Stimulated activated CD4-positive, alpha-beta T cell treated with anti-CD3 and anti-CD28 coated beads, Interleukin-12 subunit alpha, Interleukin-12 subunit beta, amount 100 ng/mL, for 4 hours (primary cell): Measurements from ENCODE around the gene MGAM2.
"Not testable (repeated sequence)": the region's sequence is repeated elsewhere in the genome, so short reads cannot be mapped to it uniquely, and the experiment has no call there.

ENCODE experiments used
- DNase-seq: peaks from one replicate; pipeline ENCODE4 v3.0.0-alpha.2; 2020

The MGAM2 gene

GRCh38 chr7:142111499-142111898, at the start of gene MGAM2:
MGAM2 (plus strand) TSS chr7:142111718; CDS start chr7:142116874, 5,156 bp downstream.
- no peak for DNase-seq

GRCh38 chr7:142063551-142064442, 47.7 kb upstream of the MGAM2 start:
- DNase-seq: no peak

GRCh38 chr7:142066536-142066935, 45.0 kb upstream of the MGAM2 start:
- no peak for DNase-seq

- DNase-seq: no peak
Measured at GRCh38 chr7:142077762-142078161, 33.8 kb upstream of the MGAM2 start.

- no peak for DNase-seq
Measured at GRCh38 chr7:142083605-142084004, 27.9 kb upstream of the MGAM2 start.

- no peak for DNase-seq
Measured at GRCh38 chr7:142085428-142085827, 26.1 kb upstream of the MGAM2 start.

- DNase-seq: no peak
Measured at GRCh38 chr7:142088022-142088714, 23.4 kb upstream of the MGAM2 start.

GRCh38 chr7:142089035-142089434, 22.5 kb upstream of the MGAM2 start:
- no peak for DNase-seq

- no peak for DNase-seq
Measured at GRCh38 chr7:142091961-142092360, 19.6 kb upstream of the MGAM2 start.

- DNase-seq: no peak
Measured at GRCh38 chr7:142094861-142095260, 16.7 kb upstream of the MGAM2 start.

GRCh38 chr7:142097571-142097970, 13.9 kb upstream of the MGAM2 start:
- no peak for DNase-seq

- no peak for DNase-seq
Measured at GRCh38 chr7:142098004-142098403, 13.5 kb upstream of the MGAM2 start.

GRCh38 chr7:142099347-142099746, 12.2 kb upstream of the MGAM2 start:
- not testable (repeated sequence) for DNase-seq

GRCh38 chr7:142100634-142101033, 10.9 kb upstream of the MGAM2 start:
- DNase-seq: no peak

- not testable (repeated sequence) for DNase-seq
Measured at GRCh38 chr7:142101794-142102193, 9.7 kb upstream of the MGAM2 start.

- DNase-seq: no peak
Measured at GRCh38 chr7:142104550-142105527, 6.7 kb upstream of the MGAM2 start.

- no peak for DNase-seq
Measured at GRCh38 chr7:142108728-142109505, 2.6 kb upstream of the MGAM2 start.

GRCh38 chr7:142110098-142110497, 1.4 kb upstream of the MGAM2 start:
- no peak for DNase-seq

GRCh38 chr7:142110638-142111037, 880 bp upstream of the MGAM2 start:
- DNase-seq: no peak

GRCh38 chr7:142112086-142112485, 568 bp downstream of the MGAM2 start:
- no peak for DNase-seq

GRCh38 chr7:142114207-142114606, 2.7 kb downstream of the MGAM2 start:
- DNase-seq: no peak

GRCh38 chr7:142120524-142120923, 9.0 kb downstream of the MGAM2 start:
- no peak for DNase-seq
